ENCODE data around the gene TAOK3.

The TAOK3 gene

DNA sequence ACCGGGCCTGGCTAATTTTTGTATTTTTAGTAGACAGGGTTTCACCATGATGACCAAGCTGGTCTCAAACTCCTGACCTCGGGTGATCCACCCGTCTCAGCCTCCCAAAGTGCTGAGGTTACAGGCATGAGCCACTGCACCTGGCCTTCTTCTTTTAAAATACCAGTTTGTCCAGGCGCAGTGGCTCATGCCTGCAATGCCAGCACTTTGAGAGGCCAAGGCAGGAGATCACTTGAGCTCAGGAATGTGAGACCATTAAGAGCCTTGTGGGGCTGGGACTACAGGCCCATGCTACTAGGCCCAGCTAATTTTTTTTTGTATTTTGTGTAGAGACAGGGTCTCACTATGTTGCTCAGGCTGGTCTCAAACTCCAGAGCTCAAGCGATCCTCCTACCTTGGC, 244.8 kb downstream of the TAOK3 start:
- no peak for DNase-seq

GRCh38 chr12:118126119-118126757, 246.5 kb downstream of the TAOK3 start:
- no peak for DNase-seq

DNA sequence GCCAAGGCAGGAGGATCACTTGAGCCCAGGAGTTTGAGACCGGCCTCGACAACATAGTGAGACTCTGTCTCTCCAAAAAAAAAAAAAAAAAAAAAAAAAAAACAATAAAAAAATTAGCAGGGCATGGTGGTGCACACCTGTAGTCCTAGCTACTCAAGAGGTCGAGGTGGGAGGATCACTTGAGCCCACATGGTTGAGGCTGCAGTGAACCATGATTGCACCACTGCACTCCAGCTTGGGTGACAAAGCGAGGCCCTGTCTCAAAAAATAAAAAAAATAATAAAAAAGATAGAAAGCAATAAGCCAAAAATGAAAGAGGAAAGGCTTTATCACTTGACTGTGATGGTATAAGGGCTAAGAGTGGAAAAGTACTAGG, 247.0 kb downstream of the TAOK3 start:
- no peak for DNase-seq

- DNase-seq = no peak
Observed at GRCh38 chr12:118124333-118124874, 248.3 kb downstream of the TAOK3 start.

- DNase-seq = no peak
Observed at GRCh38 chr12:118122264-118122663, 250.4 kb downstream of the TAOK3 start.

- peak; percentile 71 for DNase-seq
Observed at GRCh38 chr12:118120579-118121363, 251.9 kb downstream of the TAOK3 start.

DNA sequence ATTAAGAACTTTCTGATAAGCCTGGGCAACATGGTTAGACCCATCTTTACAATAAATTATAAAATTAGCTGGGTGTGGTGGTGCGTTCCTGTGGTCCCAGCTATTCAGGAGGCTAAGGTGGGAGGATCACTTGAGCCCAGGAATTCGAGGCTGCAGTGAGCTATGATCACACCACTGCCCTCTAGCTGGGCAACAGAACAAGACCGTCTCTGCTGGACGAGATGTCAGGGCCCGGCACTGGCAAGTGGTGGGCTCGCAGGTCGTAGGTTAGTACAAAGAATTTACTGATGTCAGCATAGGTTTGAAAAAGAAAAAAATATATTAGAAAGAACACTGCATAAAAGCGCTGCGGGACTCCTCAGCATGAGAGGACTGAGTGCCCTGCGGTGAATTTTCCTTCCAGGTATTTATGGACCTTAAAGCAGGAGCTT, 253.2 kb downstream of the TAOK3 start:
- DNase-seq = no peak

- DNase-seq = no peak
Observed at GRCh38 chr12:118109088-118109487, 263.6 kb downstream of the TAOK3 start.

DNA sequence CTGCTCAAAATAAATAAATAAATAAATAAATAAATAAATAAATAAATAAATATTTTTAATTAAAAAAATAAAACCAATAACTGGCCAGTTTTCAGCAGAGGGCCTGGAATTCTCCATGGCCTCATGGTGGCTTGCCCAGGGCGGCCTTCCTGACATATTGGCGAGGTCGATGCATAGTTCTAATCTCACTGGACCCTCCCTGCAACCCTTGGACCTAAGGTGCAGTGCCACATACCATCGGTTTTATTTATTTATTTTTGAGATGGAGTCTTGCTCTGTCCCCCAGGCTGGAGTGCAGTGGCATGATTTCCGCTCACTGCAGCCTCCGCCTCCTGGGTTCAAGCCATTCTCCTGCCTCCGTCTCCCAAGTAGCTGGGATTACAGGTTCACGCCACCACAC, 265.0 kb downstream of the TAOK3 start:
- no peak for DNase-seq

DNA sequence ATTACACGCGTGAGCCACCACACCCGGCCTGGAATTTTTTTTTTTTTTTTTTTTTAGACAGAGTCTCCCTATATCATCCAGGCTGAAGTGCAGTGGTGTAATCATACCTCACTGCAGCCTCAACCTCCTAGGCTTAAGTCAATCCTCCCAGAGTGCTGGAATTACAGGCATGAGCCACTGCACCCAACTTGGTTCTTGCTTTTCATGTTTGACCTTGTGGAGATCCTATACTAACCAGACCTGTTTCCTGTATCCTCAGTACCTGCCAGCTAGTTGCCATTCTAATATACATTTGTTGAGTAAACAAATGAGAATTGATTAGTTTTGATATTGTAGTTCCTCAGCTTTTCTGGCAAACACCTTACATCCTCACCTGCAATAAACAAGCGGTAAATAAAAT, 265.7 kb downstream of the TAOK3 start:
- DNase-seq = no peak

DNA sequence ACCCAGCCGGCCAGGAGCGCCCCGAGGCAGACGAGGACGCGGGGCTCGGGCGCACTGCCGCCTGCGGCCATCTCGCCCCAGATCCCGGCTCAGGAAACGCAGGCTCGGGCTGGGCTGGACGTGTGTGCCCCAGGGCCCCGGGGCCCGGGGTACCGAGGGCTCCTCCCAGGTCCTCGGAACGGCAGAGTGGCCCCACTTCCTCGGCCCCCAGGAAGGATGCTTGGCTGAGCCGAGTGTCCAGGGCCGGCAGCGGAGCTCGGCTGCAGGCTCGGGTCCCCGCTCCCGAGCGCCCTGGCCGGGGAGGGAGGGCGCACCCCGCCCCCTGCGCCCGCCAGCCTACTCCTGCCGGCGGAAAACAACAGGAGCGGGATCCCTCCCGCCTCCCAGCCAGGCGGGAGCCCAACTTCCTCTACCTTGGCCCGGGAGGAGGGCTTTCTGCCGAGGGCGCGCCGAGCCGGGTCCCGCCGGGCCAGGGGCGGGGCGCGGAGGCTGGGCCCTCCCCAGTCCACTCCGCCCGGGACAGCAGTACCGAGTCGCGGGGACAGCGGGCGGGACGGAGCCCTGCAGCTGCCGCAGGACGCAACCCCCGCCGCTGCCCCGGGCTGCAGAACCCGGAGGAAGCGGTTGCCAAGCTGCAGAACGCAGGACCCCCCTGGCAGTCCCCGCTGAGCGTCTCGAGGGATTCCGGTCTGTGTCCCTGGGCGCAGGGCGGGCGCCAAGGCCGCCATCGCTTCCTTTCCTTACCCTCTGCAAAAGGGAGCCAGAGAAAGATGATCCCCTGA, 268.9 kb downstream of the TAOK3 start, which contains the start of gene VSIG10:
Gene VSIG10 (minus strand): TSS at position 411 of the 782 bp plus-strand sequence. CDS start 340 bp downstream, at position 71.
- peak; percentile 71 for DNase-seq

DNA sequence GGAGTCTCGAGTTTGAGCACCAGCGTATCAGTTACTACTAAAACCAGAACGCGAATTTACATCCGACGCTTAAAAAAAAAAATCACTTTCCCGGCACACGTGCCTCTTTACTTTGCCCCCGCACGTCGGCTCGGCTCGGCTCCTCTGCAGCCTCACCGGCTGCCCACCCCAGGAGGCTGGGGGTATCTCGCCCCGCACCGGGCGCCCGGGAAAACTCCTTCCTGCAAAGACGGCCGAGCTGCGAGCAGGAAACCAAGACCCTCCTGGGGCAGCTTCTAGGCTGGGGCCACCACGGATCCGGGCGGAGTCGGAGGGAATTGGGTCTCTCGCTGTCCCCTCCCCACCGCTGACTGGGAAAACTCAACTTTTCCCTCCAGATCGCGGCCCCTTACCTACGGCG, 269.5 kb downstream of the TAOK3 start:
- DNase-seq = peak; percentile 54

- no peak for DNase-seq
Observed at GRCh38 chr12:118102609-118103008, 270.1 kb downstream of the TAOK3 start.

GRCh38 chr12:118102070-118102469, 270.6 kb downstream of the TAOK3 start:
- no peak for DNase-seq

DNA sequence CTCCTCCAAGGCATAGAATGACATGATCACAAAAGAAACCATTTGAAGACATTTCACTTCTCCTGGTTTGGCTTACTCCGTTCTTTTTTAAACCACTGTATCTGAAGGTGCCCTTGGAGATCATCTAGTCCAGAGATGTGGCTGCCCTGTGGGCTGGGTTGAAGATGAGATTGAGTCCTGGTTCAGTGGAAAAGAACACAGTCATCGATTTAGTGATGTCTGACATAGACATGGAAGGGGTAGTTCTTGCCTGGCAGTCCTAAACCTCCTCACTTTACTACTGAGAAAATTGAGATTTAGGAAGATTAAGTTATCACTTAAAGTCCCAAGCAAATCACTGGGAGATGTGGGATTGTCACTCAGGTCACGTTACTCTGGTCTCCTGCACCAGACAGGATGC, 271.7 kb downstream of the TAOK3 start:
- DNase-seq = no peak
